SU-DHL-6 (cell line): ENCODE measurements around the gene MICAL2.

Source experiments
- H2AFZ ChIP-seq: fragments of 200-600 bp; sonication (generic); 2 replicates; pipeline ENCODE4 v1.6.1; 2014; ENCODE audit warnings: low read depth, mild to moderate bottlenecking, moderate library complexity, mixed read lengths, antibody characterized with exemption, low read length; ENCODE audit not compliant: severe bottlenecking
- H3F3A ChIP-seq: fragments of 200-600 bp; shearing (Covaris generic); 2 replicates; pipeline ENCODE4 v1.6.0; 2016; ENCODE audit warnings: antibody characterized with exemption, mild to moderate bottlenecking; ENCODE audit not compliant: insufficient read depth
- H3K27ac ChIP-seq: fragments of 200-600 bp; sonication (generic); 2 replicates; pipeline ENCODE4 v1.5.1; 2016; ENCODE audit warnings: low read depth, mild to moderate bottlenecking, low read length, moderate library complexity, mixed read lengths
- H3K27me3 ChIP-seq: fragments of 200-600 bp; sonication (generic), shearing (Covaris generic); 2 replicates; pipeline ENCODE4 v1.6.0; 2014; ENCODE audit warnings: mild to moderate bottlenecking, low read length
- H3K36me3 ChIP-seq: fragments of 200-600 bp; sonication (generic); 2 replicates; pipeline ENCODE4 v1.6.1; 2014; ENCODE audit warnings: mild to moderate bottlenecking, low read length, mixed read lengths
- H3K4me2 ChIP-seq: fragments of 300-600, 200-600 bp; shearing (Covaris generic), sonication (generic); 2 replicates; pipeline ENCODE4 v1.6.0; 2014; ENCODE audit warnings: low read length, low read depth, mild to moderate bottlenecking; ENCODE audit not compliant: poor library complexity, severe bottlenecking
- H3K4me3 ChIP-seq: fragments of 200-600 bp; sonication (generic); 2 replicates; pipeline ENCODE4 v1.5.1; 2014; ENCODE audit warnings: antibody characterized with exemption, low read length, mild to moderate bottlenecking, mixed read lengths; ENCODE audit not compliant: insufficient read depth, poor library complexity, severe bottlenecking
- H3K79me2 ChIP-seq: fragments of 200-600 bp; sonication (generic); 2 replicates; pipeline ENCODE4 v1.6.1; 2014; ENCODE audit warnings: mild to moderate bottlenecking, low read length, moderate library complexity; ENCODE audit not compliant: insufficient read depth
- H3K9ac ChIP-seq: fragments of 200-600 bp; sonication (generic); 2 replicates; pipeline ENCODE4 v1.7.0; 2014; ENCODE audit warnings: mild to moderate bottlenecking, low read length
- H3K9me2 ChIP-seq: fragments of 200-600 bp; sonication (generic); replicated peaks from 2 replicates; pipeline ENCODE4 v1.6.1; 2014; ENCODE audit warnings: low read length; ENCODE audit not compliant: insufficient read depth
- H3K9me3 ChIP-seq: fragments of 200-600 bp; sonication (generic); 2 replicates; pipeline ENCODE4 v1.6.1; 2014; ENCODE audit warnings: low read length, mixed read lengths; ENCODE audit not compliant: insufficient read depth
- H4K20me1 ChIP-seq: fragments of 200-600 bp; sonication (generic); 2 replicates; pipeline ENCODE4 v1.6.1; 2014; ENCODE audit warnings: low read depth, mild to moderate bottlenecking, antibody characterized with exemption, low read length, moderate library complexity, mixed read lengths
- EZH2phosphoT487 ChIP-seq: fragments of 200-600 bp; sonication (generic), shearing (Covaris generic); conservative IDR thresholded peaks from 2 replicates; pipeline ENCODE4 v1.6.1; 2018; ENCODE audit warnings: mild to moderate bottlenecking, antibody characterized with exemption, low read length, moderate library complexity, mixed read lengths
- TF ChIP-seq, protein P1 (sequence below): fragments of 200-600 bp; sonication (generic); IDR thresholded peaks from one replicate; pipeline ENCODE4 v1.5.1; 2017; ENCODE audit warnings: antibody characterized with exemption, mild to moderate bottlenecking, low read length, moderate library complexity; ENCODE audit not compliant: insufficient read depth, poor library complexity, severe bottlenecking

Gene MICAL2

DNA sequence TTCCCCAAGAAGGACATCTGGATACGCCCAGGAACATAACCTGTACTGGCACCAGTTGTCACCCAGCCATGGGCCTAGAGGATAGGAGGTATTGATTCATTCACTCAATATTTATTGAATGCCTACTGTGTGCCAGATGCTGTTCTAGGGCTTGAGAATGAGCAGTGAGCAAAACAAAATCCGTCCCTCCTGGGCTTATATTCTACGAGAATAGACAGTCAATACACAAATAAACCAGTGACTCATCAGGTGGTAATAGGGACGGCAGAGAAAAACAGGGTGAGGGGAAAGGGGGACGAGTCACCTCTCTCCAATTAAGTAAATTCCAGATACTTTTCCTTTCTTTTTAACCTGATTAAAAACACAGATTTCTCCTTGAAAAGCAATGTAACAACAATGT is 103.5 kb downstream of the MICAL2 start:
- Histone ChIP-seq H3K36me3 (no peaks in the 10 kb centered on the region), H3K4me2 (no peak overlapping the region)

DNA sequence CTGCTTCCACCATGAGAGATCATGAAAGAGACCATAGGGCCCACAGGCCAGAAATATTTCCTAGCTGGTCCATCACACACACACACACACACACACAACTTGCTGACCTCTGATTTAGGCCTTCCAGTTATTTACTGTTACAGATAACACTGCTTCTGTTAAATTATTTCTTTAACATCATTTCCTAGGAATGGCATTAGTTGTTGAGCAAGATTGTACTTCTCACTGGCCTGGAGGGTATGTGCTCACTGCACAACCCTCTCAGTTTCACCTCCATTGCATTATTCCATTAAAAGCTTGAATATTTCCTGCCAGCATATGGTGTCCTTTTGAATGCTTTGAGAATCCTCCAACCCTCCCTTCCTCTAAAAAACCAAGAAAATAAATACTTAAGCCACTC is 104.4 kb downstream of the MICAL2 start:
- Histone ChIP-seq H3K9me2 (no peaks in the 10 kb centered on the region), H3K27me3 (no peaks in the 10 kb centered on the region), H3F3A (no peaks in the 10 kb centered on the region), H3K4me3 (no peak overlapping the region), H3K27ac (no peak overlapping the region), H4K20me1 (no peaks in the 10 kb centered on the region), H3K36me3 (no peaks in the 10 kb centered on the region), H3K9me3 (no peaks in the 10 kb centered on the region), H2AFZ (no peak overlapping the region), H3K79me2 (no peaks in the 10 kb centered on the region), H3K4me2 (no peak overlapping the region), H3K9ac (no peak overlapping the region)
- TF ChIP-seq, protein P1, sequence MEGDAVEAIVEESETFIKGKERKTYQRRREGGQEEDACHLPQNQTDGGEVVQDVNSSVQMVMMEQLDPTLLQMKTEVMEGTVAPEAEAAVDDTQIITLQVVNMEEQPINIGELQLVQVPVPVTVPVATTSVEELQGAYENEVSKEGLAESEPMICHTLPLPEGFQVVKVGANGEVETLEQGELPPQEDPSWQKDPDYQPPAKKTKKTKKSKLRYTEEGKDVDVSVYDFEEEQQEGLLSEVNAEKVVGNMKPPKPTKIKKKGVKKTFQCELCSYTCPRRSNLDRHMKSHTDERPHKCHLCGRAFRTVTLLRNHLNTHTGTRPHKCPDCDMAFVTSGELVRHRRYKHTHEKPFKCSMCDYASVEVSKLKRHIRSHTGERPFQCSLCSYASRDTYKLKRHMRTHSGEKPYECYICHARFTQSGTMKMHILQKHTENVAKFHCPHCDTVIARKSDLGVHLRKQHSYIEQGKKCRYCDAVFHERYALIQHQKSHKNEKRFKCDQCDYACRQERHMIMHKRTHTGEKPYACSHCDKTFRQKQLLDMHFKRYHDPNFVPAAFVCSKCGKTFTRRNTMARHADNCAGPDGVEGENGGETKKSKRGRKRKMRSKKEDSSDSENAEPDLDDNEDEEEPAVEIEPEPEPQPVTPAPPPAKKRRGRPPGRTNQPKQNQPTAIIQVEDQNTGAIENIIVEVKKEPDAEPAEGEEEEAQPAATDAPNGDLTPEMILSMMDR, result no peak
- TF ChIP-seq EZH2phosphoT487, result no peak

More for the DNA sequence above, 103.5 kb downstream of the MICAL2 start:
- no peaks in the 10 kb centered on the region for H3K9me3 ChIP-seq
- H3K9ac ChIP-seq, result no peak overlapping the region
- H3K79me2 ChIP-seq, result no peaks in the 10 kb centered on the region
- H3K9me2 ChIP-seq, result no peaks in the 10 kb centered on the region
- no peak overlapping the region for H3K4me3 ChIP-seq
- no peak overlapping the region for H3K27ac ChIP-seq
- no peaks in the 10 kb centered on the region for H3F3A ChIP-seq
- no peaks in the 10 kb centered on the region for H3K27me3 ChIP-seq
- no peaks in the 10 kb centered on the region for H4K20me1 ChIP-seq
- TF ChIP-seq, protein P1, result no peak
- TF ChIP-seq EZH2phosphoT487, result no peak
- H2AFZ ChIP-seq, result no peak overlapping the region

DNA sequence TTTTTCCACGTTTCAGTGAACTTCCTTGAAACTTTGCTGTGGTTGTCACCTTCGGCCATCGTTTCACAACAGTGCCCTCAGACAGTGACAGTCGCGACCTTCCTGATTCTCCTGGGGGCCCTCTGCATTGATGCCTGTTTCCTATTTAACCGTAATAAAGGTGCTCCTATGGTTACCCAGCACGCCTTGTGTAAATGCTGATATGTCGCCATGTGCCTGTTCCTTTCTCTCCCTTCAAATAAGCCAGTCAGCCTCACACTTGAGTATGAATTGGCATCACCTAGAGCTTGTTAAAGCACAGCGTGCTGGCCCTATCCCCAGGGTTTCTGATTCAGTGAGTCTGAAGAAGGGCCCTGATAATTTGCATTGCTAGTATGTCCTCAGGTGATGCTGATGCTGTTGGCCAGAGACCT is 104.8 kb downstream of the MICAL2 start:
- no peak overlapping the region for H3K4me3 ChIP-seq
- H3K36me3 ChIP-seq, result no peaks in the 10 kb centered on the region
- H3F3A ChIP-seq, result no peaks in the 10 kb centered on the region
- no peaks in the 10 kb centered on the region for H4K20me1 ChIP-seq
- H3K27me3 ChIP-seq, result no peaks in the 10 kb centered on the region
- no peak overlapping the region for H3K9ac ChIP-seq
- no peak overlapping the region for H3K4me2 ChIP-seq
- H3K9me2 ChIP-seq, result no peaks in the 10 kb centered on the region
- TF ChIP-seq, protein P1, result no peak
- no peak for TF ChIP-seq EZH2phosphoT487
- H2AFZ ChIP-seq, result no peak overlapping the region
- no peak overlapping the region for H3K27ac ChIP-seq
- no peaks in the 10 kb centered on the region for H3K79me2 ChIP-seq
- no peaks in the 10 kb centered on the region for H3K9me3 ChIP-seq
